HUDEP-2 (cell line): ENCODE results near the gene RPL19.
"Not testable (repeated sequence)": the region's sequence is repeated elsewhere in the genome, so short reads cannot be mapped to it uniquely, and the experiment has no call there.

Source experiments
- DNase-seq, 76 experiments: peaks; one replicate each; lab custom pipeline; 2025; ENCODE audit not compliant: unreplicated experiment in 76 of 76; lab: John Stamatoyannopoulos, UW

Gene RPL19

GRCh38 chr17:39200070-39200879 lies at the start of gene RPL19:
Gene RPL19, plus strand, starts transcription at chr17:39200283. Its CDS starts 62 bp downstream, at chr17:39200345.
- DNase-seq: peak in 55 of 76 experiments; percentile 24 to 88 (median 66)

- no peak for DNase-seq
These were observed 49.3 kb upstream of the RPL19 start for GRCh38 chr17:39150795-39151149.

GRCh38 chr17:39151150-39151942 lies 48.7 kb upstream of the RPL19 start, which contains the start of gene PLXDC1:
Gene PLXDC1, minus strand, starts transcription at chr17:39151637. Its CDS starts 200 bp downstream, at chr17:39151437.
- DNase-seq: no peak

GRCh38 chr17:39151943-39152818 lies 47.9 kb upstream of the RPL19 start:
- DNase-seq: no peak

- DNase-seq: peak in 73 of 76 experiments; percentile 29 to 95 (median 78)
These were observed 46.5 kb upstream of the RPL19 start for GRCh38 chr17:39153599-39154051.

- DNase-seq: no peak
These were observed 44.4 kb upstream of the RPL19 start for GRCh38 chr17:39155654-39156053.

- no peak for DNase-seq
These were observed 43.6 kb upstream of the RPL19 start for GRCh38 chr17:39156491-39156890.

GRCh38 chr17:39158623-39159022 lies 41.5 kb upstream of the RPL19 start:
- DNase-seq: no peak

GRCh38 chr17:39161962-39162361 lies 38.1 kb upstream of the RPL19 start:
- no peak for DNase-seq

GRCh38 chr17:39164675-39165143 lies 35.4 kb upstream of the RPL19 start:
- DNase-seq: peak in 73 of 76 experiments; percentile 20 to 87 (median 67)

GRCh38 chr17:39165178-39165840 lies 34.8 kb upstream of the RPL19 start:
- no peak for DNase-seq

GRCh38 chr17:39165841-39166349 lies 34.2 kb upstream of the RPL19 start, which contains the start of gene ARL5C:
Gene ARL5C, minus strand, starts transcription at chr17:39166161. Its CDS starts 401 bp downstream, at chr17:39165760.
- no peak for DNase-seq

GRCh38 chr17:39166437-39167335 lies 33.4 kb upstream of the RPL19 start:
- no peak for DNase-seq

- DNase-seq: no peak
These were observed 32.6 kb upstream of the RPL19 start for GRCh38 chr17:39167476-39167875.

- not testable (repeated sequence) for DNase-seq
These were observed 31.6 kb upstream of the RPL19 start for GRCh38 chr17:39168503-39168902.

GRCh38 chr17:39169101-39169500 lies 31.0 kb upstream of the RPL19 start:
- no peak for DNase-seq

- no peak for DNase-seq
These were observed 30.6 kb upstream of the RPL19 start for GRCh38 chr17:39169518-39169917.

GRCh38 chr17:39170109-39170508 lies 30.0 kb upstream of the RPL19 start:
- no peak for DNase-seq

GRCh38 chr17:39170558-39170957 lies 29.5 kb upstream of the RPL19 start:
- no peak for DNase-seq
